Small intestine (tissue), 7 donors: ENCODE results near the gene MMADHC. TPM values are rescaled to one million over a fixed set of nuclear protein-coding genes. Genes with fewer than 3 reads are reported as not detected.
A peak's percentile ranks its signal among the peaks of the same experiment; 100 is the strongest.

Experiments
- DNase-seq, 2 donors: peaks; one replicate each; pipeline versions ENCODE4 v3.0.0 to v3.0.0-alpha.2; 2013
- FAIRE-seq: peaks from 2 replicates; lab custom pipeline; 2012; peaks lifted over from hg19 to GRCh38; lab: Jason Lieb, UNC
- H3K27ac ChIP-seq, 3 donors: one replicate each; pipeline ENCODE4 v1.5.1; 2013; ENCODE audit warnings: low read length in 2 of 3, mild to moderate bottlenecking in 2 of 3, control low read depth in 1 of 3, inconsistent platforms in 1 of 3, low read depth in 1 of 3, moderate library complexity in 1 of 3
- H3K27me3 ChIP-seq, 3 donors: one replicate each; pipeline ENCODE4 v1.6.1; 2013; ENCODE audit warnings: low read length in 3 of 3, inconsistent platforms in 1 of 3; ENCODE audit not compliant: control insufficient read depth in 3 of 3, insufficient read depth in 3 of 3
- H3K36me3 ChIP-seq, 3 donors: one replicate each; pipeline ENCODE4 v1.6.1; 2013; ENCODE audit warnings: low read length in 3 of 3, inconsistent platforms in 1 of 3, low read depth in 1 of 3, mild to moderate bottlenecking in 1 of 3, moderate library complexity in 1 of 3; ENCODE audit not compliant: control insufficient read depth in 3 of 3, insufficient read depth in 2 of 3
- H3K4me1 ChIP-seq, 3 donors: one replicate each; pipeline ENCODE4 v1.6.1; 2013; ENCODE audit warnings: low read length in 2 of 3, inconsistent platforms in 1 of 3, low read depth in 1 of 3, mild to moderate bottlenecking in 1 of 3, moderate library complexity in 1 of 3; ENCODE audit not compliant: control insufficient read depth in 3 of 3, insufficient read depth in 2 of 3
- H3K4me3 ChIP-seq, 3 donors: one replicate each; pipeline ENCODE4 v1.5.1; 2013; ENCODE audit warnings: low read length in 3 of 3, control low read depth in 1 of 3, inconsistent platforms in 1 of 3, low read depth in 1 of 3, mild to moderate bottlenecking in 1 of 3, moderate library complexity in 1 of 3
- H3K9me3 ChIP-seq, 2 donors: one replicate each; pipeline ENCODE4 v1.6.1; 2013; ENCODE audit warnings: low read depth in 1 of 2, low read length in 1 of 2; ENCODE audit not compliant: control insufficient read depth in 2 of 2, insufficient read depth in 1 of 2
- WGBS, 3 donors: extraction: QIAGEN DNeasy Blood & Tissue Kit; methylation state at CpG; one replicate each; pipeline ENCODE4 v1.1.7; 2013; 5-methylcytosine and 5-hydroxymethylcytosine counted together
- polyA plus RNA-seq, 4 donors: library from polyadenylated mRNA; stranded (reverse) in 3 of 4; unstranded in 1 of 4; fragments of 200-250 nt in 3 of 4; fragments of 120-200 nt in 1 of 4; gene quantifications; one replicate each; pipeline versions ENCODE4 v1.2.1 to v1.2.3, GENCODE V29; 2013
- donor health status: healthy with polysubstance abuse.
- donor health status: control.
- donor health status: control.
- donor health status: Bipolar disorder and iron deficiency.
- donor health status: healthy.

Gene MMADHC
- polyA plus RNA-seq, 4 donors = 78.5 to 102 (median 97.9) TPM

- peak overlapping the region in 2 of 3 donors; percentile 35 to 76 for H3K4me3 ChIP-seq
- H3K4me1 ChIP-seq = peaks cover 2 to 7% (median 4%) of the 10 kb centered on the region in 3 donors
- FAIRE-seq (no peak), DNase-seq (peak; percentile 2 to 26)
- 59 to 68% (median 65%) methylated on average over 3 of the region's 3 CpGs for WGBS, 3 donors
- peaks cover 1 to 3% (median 3%) of the 10 kb centered on the region in 3 donors for H3K36me3 ChIP-seq
- peak overlapping the region in 1 of 3 donors; percentile 94 for H3K27ac ChIP-seq
- no peaks in the 10 kb centered on the region for H3K9me3 ChIP-seq
- no peaks in the 10 kb centered on the region for H3K27me3 ChIP-seq
Measured at GRCh38 chr2:149586063-149586462, 1.5 kb downstream of the MMADHC start.

- WGBS, 3 donors = 86 to 94% (median 90%) methylated on average over 2 of the region's 2 CpGs
- peaks cover 2 to 7% (median 4%) of the 10 kb centered on the region in 3 donors for H3K4me1 ChIP-seq
- FAIRE-seq = no peak
Measured at GRCh38 chr2:149585166-149585885, 2.2 kb downstream of the MMADHC start.

GRCh38 chr2:149579972-149580882, 7.3 kb downstream of the MMADHC start:
- Histone ChIP-seq H3K36me3 (peaks cover 3 to 14% (median 12%) of the 10 kb centered on the region in 3 donors), H3K27ac (no peak overlapping the region), H3K4me1 (peaks cover 0 to 5% (median 0%) of the 10 kb centered on the region in 3 donors), H3K9me3 (no peaks in the 10 kb centered on the region), H3K27me3 (no peaks in the 10 kb centered on the region), H3K4me3 (no peak overlapping the region)
- WGBS, 3 donors = 79 to 84% (median 80%) methylated on average over 7 of the region's 7 CpGs
- DNase-seq = no peak
- no peak for FAIRE-seq

More at GRCh38 chr2:149585166-149585885, 2.2 kb downstream of the MMADHC start:
- H3K9me3 ChIP-seq = no peaks in the 10 kb centered on the region
- peak overlapping the region in 2 of 3 donors; percentile 6 to 23 for H3K4me3 ChIP-seq
- no peak for DNase-seq
- no peaks in the 10 kb centered on the region for H3K27me3 ChIP-seq
- peaks cover 3 to 4% (median 3%) of the 10 kb centered on the region in 3 donors for H3K36me3 ChIP-seq
- no peak overlapping the region for H3K27ac ChIP-seq

GRCh38 chr2:149577269-149577668, 10.3 kb downstream of the MMADHC start:
- no peak overlapping the region for H3K27ac ChIP-seq
- H3K27me3 ChIP-seq = no peaks in the 10 kb centered on the region
- FAIRE-seq = no peak
- H3K36me3 ChIP-seq = peaks cover 6 to 17% (median 16%) of the 10 kb centered on the region in 3 donors
- DNase-seq = no peak
- no peak overlapping the region for H3K4me3 ChIP-seq
- no peaks in the 10 kb centered on the region for H3K9me3 ChIP-seq
- peaks cover 0 to 14% (median 3%) of the 10 kb centered on the region in 3 donors for H3K4me1 ChIP-seq
- WGBS, 3 donors = 77 to 86% (median 82%) methylated on average over 2 of the region's 2 CpGs

- FAIRE-seq (no peak), DNase-seq (no peak)
- peaks cover 3 to 17% (median 16%) of the 10 kb centered on the region in 3 donors for H3K36me3 ChIP-seq
- no peaks in the 10 kb centered on the region for H3K9me3 ChIP-seq
- no peak overlapping the region for H3K4me3 ChIP-seq
- 82 to 88% (median 84%) methylated on average over 2 of the region's 2 CpGs for WGBS, 3 donors
- H3K27me3 ChIP-seq = no peaks in the 10 kb centered on the region
- H3K27ac ChIP-seq = no peak overlapping the region
- H3K4me1 ChIP-seq = peaks cover 0 to 14% (median 3%) of the 10 kb centered on the region in 3 donors
Measured at GRCh38 chr2:149575752-149576151, 11.8 kb downstream of the MMADHC start.

GRCh38 chr2:149575277-149575676, 12.3 kb downstream of the MMADHC start:
- Histone ChIP-seq H3K27me3 (no peaks in the 10 kb centered on the region), H3K36me3 (peaks cover 3 to 16% (median 15%) of the 10 kb centered on the region in 3 donors), H3K4me3 (no peak overlapping the region), H3K4me1 (peaks cover 0 to 14% (median 3%) of the 10 kb centered on the region in 3 donors), H3K27ac (no peak overlapping the region), H3K9me3 (no peaks in the 10 kb centered on the region)
- FAIRE-seq = no peak
- DNase-seq = no peak

- no peaks in the 10 kb centered on the region for H3K9me3 ChIP-seq
- H3K4me1 ChIP-seq = peaks cover 0 to 14% (median 3%) of the 10 kb centered on the region in 3 donors
- peak overlapping the region in 1 of 3 donors; percentile 89 for H3K27ac ChIP-seq
- H3K4me3 ChIP-seq = no peak overlapping the region
- DNase-seq (peak in 1 of 2 donors; percentile 5), FAIRE-seq (peak; percentile 87)
- H3K36me3 ChIP-seq = peaks cover 5 to 15% (median 13%) of the 10 kb centered on the region in 3 donors
- 52 to 63% (median 61%) methylated on average over 2 of the region's 2 CpGs for WGBS, 3 donors
- H3K27me3 ChIP-seq = no peaks in the 10 kb centered on the region
Measured at GRCh38 chr2:149573760-149574159, 13.8 kb downstream of the MMADHC start.
